HG03108 (cell line): ENCODE results near the gene OLFML1.
A peak's percentile ranks its signal among the peaks of the same experiment; 100 is the strongest.

Experiments used
- ATAC-seq: cut with Tn5 transposase; IDR thresholded peaks from one replicate; pipeline ENCODE4 v1.9.1; 2021; ENCODE audit warnings: moderate library complexity; ENCODE audit not compliant: unreplicated experiment

Gene OLFML1

DNA sequence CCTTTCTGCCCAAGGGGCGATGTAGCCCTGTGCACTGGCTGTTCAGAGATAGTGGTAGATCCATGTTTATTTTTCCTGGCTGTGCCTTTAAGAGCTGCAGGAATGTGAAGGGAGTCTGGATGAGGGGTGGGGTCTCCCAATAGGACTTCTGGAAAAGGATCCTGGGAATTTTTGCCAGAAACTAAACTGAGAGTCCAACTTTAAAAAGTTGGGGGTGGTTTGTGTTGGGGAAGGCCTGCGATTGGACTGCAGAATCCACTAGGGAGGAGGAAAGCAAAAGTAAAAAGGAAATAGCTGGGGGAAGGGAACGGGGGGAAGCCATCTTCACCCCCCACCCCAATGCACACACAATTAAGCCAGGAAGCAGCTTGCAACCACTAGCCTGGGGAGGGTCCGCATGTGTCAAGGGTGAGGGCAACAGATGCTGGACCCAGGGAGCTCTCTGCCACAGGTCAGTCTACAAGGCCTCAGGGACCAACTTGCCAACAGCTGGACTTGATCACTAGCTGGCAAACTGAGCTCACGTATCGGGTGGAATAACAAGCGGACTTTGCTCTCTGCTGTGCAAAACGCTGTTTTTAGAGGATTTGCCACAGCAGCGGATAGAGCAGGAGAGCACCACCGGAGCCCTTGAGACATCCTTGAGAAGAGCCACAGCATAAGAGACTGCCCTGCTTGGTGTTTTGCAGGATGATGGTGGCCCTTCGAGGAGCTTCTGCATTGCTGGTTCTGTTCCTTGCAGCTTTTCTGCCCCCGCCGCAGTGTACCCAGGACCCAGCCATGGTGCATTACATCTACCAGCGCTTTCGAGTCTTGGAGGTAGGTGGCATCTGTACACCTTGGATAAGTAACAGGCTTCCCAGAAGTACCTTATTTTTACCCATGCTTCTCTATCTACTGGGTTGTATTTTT lies at the start of gene OLFML1:
TSS of gene OLFML1 (plus strand) at position 321 of the 912 bp plus-strand sequence. CDS start at position 691, 370 bp downstream.
- ATAC-seq = no peak

DNA sequence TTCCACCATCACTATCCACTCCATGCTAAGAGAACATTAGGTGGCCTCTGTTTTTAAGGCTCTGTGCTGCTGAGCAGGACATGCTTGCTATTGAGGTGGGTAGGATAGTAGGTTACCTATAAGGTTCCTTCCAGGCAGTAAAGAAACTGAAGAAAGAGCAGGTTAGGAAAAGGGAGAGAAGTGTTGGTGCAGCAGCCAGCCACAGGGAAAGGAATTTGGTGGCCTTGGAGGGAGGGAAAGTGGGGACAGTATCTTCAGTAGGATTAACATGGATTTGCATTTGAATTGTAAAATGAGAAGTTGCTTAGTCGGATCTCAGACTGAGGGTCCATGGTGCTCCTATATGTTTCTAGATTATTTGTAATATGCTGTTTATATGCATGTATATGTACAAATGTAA lies 49.2 kb upstream of the OLFML1 start:
- ATAC-seq = no peak

DNA sequence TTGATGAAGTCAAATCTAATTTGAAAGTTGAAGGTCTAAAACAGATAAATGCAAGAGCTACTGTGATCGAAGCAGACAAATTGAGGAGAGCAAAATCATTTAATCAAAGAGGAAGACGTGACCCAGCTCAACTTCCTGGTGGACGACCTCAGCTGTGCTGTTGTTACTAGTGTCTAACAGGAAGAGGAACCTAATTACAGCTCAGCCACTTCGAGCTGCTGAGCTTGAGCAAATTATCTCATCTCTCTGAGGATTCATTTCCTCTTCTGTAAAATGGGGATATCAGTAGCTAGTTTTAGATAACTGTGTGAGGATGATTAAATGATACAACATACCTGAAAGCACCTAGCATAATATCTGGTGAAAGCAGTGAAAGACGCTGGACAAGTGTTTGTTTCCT lies 48.6 kb upstream of the OLFML1 start:
- peak; percentile 82 for ATAC-seq

DNA sequence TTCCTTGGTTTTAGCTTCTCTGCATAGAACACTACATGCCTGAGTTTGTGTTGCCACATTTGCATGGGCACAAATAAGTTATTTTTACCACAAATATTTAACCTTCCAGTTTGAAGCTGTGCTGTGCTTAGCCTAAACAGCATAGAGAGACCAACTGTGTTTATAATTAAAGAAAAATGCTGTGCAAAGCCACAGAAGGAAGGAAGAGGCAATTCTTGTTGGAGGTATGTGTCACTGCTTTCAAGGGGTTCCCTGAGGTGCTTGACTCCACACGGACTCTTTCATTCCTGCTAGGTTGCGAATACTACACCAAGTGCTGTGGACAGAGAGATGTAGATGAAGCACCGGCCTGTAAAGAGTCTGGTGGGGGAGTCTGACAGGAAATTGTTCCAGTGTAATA lies 47.6 kb upstream of the OLFML1 start:
- no peak for ATAC-seq

DNA sequence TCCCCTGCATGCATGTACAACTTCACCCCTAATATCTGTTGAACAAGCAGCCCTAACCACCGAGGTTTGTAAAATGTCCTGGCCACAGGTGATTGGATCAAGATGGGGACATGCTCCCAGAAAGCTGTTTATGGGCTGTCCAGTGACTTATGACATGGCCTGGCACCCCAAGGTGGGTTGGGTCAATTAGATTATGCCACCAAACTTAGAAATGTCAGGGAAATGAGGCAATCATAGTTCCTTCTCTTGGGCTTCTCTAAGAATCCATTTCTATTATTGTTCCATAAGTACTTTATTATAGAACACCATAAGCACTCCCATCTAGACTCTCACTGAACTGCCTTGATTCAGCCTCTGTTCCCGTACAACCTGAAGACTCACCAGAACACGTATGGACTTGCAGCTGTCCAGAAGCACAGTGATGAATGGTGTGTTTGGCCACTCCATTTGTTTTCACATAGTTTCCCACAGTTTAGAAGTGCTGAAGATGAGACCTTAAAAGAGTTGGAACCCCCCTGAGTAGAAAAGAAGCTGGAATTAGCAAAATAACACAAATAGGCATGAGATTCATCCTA lies 45.5 kb upstream of the OLFML1 start:
- no peak for ATAC-seq

DNA sequence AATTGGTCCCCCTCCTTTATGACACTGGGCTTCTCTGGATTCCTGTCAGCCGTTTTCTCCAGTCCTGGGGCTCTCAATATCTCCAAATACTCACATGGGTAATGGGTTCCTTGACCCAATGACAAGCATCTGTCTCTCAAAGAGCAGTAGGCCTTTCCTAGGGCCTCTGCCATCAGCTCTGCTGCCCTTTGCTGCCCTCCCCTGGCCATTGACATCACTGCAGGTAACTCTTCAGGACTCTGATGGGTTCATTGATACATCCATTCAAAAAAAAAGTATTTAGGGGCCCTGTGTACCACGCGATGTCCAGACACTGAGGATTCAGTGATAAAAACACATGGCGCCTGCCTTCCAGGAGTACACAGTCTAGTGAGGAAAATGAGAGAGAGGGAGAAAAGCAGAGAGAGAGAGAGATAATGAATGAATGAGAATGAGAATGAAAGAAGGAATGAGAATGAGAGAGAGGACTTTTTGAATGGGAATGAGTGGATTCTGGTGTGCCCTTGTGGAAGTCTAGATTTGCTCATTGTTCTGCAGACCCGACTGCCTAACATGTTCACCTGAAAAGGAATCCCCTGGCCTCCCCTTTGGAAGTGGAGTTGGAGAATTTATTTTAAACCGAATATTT lies 42.6 kb upstream of the OLFML1 start:
- ATAC-seq = peak; percentile 86

DNA sequence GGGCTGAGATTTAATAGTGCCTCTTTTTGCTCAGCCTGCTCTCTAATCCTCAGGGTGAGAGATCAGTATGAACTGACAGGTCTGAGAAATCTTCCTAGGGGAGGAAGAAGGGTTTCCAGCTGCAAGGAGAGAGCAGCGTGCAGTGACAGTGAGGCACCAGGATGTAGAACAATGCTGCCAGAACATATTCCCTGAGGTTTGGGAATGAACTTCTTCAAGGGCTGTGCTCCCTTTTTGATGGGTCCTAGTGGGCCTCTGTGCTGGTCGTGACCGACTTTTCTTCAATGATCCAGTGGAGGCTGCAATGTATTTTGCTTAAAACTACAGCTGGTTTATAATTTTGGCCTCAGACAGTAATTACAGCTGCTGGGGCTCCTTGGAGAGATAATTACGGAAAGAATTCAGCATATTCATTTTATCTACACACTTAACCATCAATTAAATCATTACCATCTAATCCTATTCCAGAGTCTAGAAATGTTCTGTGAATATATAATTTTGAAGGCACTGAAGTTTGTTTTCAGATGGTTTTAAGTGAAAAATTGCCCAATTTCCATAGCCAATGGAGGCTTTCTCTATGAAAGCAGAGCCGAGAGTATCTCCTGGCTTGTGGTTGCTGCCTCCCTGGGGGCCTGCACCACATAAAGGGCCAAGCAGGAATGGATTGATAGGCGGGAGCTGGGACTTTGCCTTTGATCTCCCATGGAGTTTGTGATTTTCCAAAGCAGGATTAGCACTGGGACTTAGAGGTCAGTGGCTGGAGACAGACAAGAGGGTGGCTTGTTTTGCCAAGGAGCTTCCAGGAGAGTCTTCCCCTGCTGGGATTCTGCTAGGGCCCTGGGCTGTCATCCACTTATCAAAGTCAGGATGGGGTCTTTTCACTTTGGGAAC lies 41.0 kb upstream of the OLFML1 start:
- no peak for ATAC-seq

DNA sequence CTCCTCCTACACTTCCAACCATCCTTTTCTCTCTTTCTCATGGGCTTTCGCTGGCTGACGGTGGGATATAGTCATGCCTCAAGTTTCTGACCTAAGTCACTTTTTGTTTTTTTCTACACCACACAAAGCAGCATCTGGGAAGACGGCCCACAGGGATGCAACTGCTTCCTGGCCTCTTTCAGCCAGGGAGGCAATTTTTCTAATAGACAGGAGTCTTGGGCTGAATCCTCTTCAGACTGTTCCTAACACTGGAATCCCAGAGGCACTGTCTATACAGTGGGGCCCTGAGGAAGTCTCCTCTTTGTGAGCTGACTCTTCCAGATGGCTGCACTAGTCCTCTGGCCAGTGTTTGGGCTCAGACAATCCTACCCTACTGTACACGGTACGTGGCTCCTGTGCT lies 39.7 kb upstream of the OLFML1 start:
- no peak for ATAC-seq

DNA sequence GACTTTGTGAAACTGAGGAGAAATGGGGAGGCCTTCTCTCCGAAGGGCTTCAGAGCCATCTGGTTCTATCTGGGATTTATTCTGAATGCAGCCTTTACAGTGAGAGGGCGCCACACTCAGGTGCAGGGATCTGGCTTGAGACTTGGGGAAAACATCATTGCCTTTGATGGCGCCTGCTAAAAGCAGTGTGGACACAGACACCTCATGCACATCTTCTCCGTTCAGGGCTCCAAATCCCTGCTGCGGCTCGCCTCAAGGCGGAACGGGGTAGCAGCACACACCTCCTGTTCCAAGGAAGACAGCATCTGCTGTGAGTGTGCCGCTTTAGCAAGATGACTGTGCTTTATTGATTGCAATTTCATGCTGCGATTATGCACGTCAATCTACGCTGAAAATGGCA lies 37.1 kb upstream of the OLFML1 start:
- no peak for ATAC-seq

DNA sequence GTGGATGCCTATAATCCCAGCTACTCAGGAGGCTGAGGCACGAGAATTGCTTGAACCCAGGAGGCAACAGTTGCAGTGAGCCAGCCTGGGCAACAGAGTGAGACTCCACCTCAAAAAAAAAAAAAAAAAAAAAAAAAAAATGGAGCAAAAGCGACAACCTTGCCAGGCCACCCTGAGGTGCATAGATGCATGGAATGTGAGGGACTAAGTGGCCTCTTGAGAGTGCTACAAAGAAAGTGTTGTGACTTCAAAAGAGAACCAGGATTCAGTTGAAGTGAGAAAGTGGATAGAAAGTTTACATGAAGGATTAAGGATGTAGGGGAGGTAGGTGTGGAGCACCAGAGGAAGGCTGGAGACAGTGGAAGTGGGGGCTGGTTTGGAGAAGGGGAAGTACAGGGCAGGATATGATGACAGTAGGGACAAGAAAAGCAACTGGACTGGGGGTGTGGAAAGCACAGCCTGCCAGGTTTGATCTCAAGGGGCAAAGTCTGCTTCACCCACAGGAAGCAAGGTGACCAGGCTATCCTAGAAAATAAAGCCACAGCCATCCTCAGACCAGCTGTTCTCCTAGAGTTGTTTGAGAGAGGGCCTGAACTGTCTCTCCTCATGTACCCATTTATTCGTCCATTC lies 36.0 kb upstream of the OLFML1 start:
- no peak for ATAC-seq

DNA sequence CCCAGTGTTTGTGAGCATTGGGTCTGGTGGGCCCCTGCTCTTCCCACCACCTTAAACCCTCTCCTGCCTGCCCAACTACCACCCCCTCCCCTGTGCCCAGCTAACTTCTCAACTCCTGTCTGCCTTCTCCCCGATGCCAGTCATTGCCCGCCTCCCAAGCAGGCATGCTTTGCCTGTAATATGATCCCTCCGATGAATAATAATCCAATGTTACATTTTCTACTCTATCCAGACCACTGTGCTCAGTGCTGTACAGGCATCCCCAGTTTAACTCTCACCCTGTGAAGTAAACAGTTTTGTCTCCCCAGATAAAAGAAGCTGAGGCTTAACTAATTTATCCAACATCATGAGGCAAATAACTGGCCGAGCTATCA lies 35.5 kb upstream of the OLFML1 start:
- ATAC-seq = no peak

DNA sequence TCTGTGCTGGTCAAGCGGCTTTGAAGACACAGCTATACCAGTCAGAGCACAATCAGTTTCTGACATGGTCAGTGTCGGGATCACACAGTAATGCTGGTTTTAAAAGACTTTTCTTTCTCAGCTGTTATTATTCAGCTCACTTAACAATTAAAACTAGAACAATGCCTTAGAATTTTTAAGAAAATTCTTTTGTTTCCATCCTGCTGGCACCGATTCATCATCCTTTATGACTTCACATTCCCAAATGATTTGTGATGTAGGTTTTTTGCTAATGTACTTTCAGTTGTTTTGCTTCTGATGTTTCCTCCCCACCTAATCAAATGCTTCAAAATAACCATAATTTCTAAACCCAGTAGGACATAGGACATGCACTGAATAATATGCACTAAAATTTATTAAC lies 34.5 kb upstream of the OLFML1 start:
- ATAC-seq = no peak

DNA sequence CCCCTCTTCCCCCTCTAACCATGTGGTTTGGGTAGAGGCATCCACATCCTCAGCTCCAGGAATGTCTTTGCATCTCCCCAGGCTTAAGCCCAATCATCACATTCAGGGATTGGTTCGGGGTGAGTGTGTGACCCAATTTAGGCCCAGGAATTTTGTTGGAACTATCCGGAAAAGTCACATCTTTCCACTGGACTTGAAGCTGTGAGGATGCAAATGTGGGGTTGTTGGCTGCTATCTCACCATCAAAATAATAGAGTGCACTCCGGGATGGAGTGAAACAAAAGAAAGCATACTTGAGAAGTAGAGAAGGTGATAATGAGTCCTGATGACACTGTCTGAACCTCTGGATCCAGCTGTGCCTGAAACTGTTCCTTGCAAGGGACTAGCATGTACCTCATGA lies 33.8 kb upstream of the OLFML1 start:
- ATAC-seq = no peak

DNA sequence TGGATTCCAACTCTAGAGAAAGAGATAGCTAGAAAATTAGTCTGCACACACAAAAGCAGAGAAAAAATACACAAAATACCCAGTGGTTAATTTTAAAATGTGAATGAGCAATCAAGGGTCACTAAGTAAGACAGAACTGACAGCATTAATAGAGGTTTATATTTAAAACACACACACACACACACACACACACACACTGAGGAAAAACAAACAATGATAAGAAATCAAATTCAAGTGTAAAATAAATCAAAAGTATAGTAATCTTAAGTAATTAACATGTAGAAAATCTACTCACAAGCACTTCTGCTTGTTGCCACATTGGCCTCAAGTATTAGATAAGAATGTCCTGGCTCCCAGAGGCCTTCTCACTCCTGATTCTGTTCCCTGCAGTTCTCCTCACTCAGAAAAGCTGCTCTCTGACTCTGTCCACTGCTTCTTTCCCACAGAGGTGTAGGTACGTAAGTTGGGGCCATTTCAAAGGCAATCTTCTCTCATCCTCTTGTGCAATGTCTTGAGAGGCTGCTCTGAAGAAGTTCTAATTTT lies 33.3 kb upstream of the OLFML1 start:
- no peak for ATAC-seq

DNA sequence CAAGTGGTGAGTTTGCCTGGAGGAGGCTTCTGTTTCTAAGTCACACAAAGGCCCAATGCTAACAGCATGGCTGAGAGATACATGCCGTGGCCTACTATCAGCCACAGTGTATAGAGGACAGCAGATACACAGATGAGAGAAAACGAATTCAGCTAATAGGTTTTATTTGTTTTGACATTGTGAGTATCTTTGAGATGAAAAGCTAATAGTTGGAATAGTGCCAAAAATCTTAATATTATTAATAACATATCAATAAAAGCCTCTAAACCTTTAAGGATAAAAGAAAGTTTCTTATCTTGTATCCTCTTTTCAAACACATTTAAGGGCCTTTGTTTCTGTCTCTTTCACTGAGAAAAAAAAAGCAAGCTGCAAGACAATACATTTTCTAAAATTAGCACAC lies 30.5 kb upstream of the OLFML1 start:
- no peak for ATAC-seq

DNA sequence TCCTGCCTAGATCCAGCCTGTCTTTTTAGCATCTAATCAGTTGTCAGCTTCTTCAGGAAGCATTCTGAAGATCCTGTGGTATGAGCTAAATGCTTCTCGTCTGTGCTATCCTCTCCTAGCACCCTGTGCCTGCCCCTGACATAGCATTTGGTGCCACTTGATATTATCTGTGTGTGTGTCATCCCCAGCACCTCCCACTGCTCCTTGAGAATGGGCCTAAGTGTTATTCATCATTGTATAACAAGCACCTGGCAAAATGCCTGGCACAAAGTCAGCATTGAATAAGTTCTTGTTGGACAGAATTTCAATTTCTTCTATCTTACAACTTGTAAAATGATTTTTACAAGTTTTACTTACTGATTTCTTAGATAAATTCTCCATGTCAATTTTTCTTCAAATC lies 28.1 kb upstream of the OLFML1 start:
- no peak for ATAC-seq

DNA sequence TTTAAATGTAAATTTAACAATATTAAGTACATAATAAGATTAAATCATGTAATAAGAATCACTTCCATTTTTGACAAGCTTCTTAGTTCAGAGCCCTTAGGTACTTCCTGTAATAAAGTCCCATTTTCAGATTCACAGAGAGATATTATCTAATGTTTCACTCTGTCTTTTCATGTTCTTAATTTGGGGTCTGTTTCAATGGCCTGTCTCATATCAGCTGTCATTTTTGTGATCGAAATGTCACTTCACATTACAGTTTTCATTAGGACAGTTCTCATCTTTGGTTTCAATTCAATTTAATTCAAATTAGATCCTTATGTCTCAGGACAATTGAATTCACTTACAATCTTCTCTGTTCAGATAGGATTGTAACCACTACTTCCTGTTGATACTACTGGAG lies 22.6 kb upstream of the OLFML1 start:
- no peak for ATAC-seq

DNA sequence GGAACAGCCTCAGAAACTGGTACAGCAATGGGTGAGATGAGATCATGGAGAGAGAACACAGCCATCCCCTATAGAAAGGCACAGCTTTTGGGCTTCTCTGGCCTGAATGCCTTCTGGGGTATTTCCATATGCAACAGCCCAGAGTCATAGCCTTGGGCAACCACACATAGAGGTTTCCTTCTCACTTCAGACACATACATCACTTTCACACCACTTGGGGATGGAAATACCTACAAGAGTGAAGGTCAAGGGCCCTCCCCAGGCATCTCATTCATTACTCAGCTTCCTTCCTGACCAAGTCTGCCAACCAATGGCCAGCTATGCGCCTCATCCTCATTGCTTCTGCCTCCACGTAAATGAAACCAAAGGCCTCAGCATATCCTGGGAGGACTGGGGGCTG lies 17.7 kb upstream of the OLFML1 start:
- ATAC-seq = peak; percentile 79

DNA sequence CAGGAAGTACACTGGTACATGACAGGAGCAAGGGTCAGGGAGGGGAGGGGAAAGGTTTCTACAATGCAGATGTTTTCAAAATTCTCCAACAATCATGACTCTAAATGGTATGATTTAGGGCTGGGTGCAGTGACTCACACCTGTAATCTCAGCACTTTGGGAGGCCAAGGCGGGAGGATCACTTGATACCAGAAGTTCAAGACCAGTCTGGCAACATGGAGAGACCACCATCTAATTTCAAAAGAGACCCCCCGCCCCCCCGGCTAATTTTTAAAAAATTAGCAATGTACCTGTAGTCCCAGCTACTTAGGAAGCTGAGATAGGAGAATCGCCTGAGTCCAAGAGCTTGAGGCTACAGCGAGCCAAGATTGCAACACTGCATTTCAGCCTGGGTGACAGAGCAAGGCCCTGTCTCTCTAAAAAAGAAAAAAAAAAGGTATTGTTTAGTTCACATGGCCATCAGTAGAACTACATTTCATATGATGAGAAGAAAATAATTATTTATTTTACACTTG lies 15.9 kb upstream of the OLFML1 start:
- ATAC-seq = no peak

DNA sequence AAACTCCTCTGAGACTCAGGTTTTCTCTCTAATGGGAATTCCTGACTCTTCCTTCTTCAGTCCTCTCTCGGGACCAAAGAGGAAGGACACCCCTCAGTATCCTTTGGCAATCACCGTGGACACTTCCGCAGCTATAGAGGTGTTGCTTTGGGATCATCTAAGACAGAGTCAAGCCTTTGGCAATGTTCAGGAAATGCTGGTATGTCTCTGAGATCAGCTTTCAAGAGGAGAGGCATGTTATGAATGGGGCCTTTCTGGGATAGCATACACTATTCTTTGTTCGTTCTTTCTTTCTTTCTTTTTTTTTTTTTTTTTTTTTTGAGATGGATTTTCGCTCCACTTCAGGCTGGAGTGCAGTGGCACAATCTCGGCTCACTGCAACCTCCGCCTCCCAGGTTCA lies 14.2 kb upstream of the OLFML1 start:
- no peak for ATAC-seq
